IPS-20b (cell line): ENCODE measurements around the gene ZSCAN25.
"Not testable (repeated sequence)": the region's sequence is repeated elsewhere in the genome, so short reads cannot be mapped to it uniquely, and the experiment has no call there.

Experiments
- H3K27ac ChIP-seq: one replicate; pipeline ENCODE4 v1.5.1; 2013; ENCODE audit warnings: low read length
- H3K27me3 ChIP-seq: 2 replicates; pipeline ENCODE4 v1.6.1; 2013; ENCODE audit warnings: mild to moderate bottlenecking, low read length, inconsistent platforms; ENCODE audit not compliant: insufficient read depth
- H3K36me3 ChIP-seq: 2 replicates; pipeline ENCODE4 v1.6.1; 2013; ENCODE audit warnings: low read depth, mild to moderate bottlenecking, inconsistent platforms, low read length, moderate library complexity; ENCODE audit not compliant: insufficient read depth
- H3K4me1 ChIP-seq: 2 replicates; pipeline ENCODE4 v1.6.1; 2013; ENCODE audit warnings: mild to moderate bottlenecking, control low read depth, inconsistent platforms, low read length, moderate library complexity; ENCODE audit not compliant: insufficient read depth
- H3K4me3 ChIP-seq: 2 replicates; pipeline ENCODE4 v1.5.1; 2013; ENCODE audit warnings: mild to moderate bottlenecking, low read length, inconsistent platforms
- H3K9ac ChIP-seq: 2 replicates; pipeline ENCODE4 v1.6.1; 2013; ENCODE audit warnings: low read depth, mild to moderate bottlenecking, inconsistent platforms, low read length, moderate library complexity
- H3K9me3 ChIP-seq: 2 replicates; pipeline ENCODE4 v1.6.1; 2013; ENCODE audit warnings: mild to moderate bottlenecking, low read depth, low read length, inconsistent platforms; ENCODE audit not compliant: insufficient read depth

Gene ZSCAN25

DNA sequence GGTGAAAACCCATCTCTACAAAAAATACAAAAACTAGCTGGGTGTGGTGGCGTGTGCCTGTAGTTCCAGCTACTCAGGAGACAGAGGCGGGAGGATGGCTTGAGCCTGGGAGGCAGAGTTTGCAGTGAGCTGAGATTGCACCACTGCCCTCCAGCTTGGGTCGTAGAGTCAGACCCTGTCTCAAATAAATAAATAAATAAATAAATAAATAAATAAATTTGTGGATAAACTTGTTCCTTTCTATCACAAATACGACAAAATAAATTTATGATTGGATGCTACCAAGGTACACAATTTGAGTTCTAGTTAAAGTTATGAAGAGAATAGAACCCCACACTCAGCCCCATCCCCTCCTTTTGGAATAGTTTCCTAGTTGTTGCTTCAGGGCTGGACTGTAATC is 36.5 kb downstream of the ZSCAN25 start:
- not testable (repeated sequence) for H3K4me1 ChIP-seq, H3K4me3 ChIP-seq, H3K27ac ChIP-seq, H3K27me3 ChIP-seq, H3K9ac ChIP-seq, H3K9me3 ChIP-seq, H3K36me3 ChIP-seq

DNA sequence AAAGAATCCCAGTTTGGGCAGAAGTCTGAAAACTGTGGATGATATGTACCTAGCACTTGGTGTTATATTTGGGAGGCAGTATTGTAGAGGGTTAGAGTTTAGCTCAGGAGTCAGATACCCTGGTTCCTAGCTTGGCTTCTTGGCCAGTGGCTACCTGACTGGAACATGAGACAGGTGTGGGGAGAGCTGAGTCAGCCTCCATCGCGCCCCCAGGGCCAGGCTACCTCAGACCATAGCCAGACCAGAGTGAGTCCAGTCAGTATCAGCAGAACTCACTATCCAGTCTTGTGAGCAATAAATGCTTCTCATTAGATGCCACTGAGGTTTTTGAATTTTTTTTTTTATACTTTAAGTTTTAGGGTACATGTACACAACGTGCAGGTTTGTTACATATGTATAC is 37.0 kb downstream of the ZSCAN25 start:
- no peaks in the 10 kb centered on the region for H3K4me1 ChIP-seq
- no peak overlapping the region for H3K9ac ChIP-seq
- H3K27ac ChIP-seq = no peak overlapping the region
- no peaks in the 10 kb centered on the region for H3K27me3 ChIP-seq
- H3K36me3 ChIP-seq = no peaks in the 10 kb centered on the region
- H3K9me3 ChIP-seq = no peaks in the 10 kb centered on the region
- H3K4me3 ChIP-seq = no peak overlapping the region

DNA sequence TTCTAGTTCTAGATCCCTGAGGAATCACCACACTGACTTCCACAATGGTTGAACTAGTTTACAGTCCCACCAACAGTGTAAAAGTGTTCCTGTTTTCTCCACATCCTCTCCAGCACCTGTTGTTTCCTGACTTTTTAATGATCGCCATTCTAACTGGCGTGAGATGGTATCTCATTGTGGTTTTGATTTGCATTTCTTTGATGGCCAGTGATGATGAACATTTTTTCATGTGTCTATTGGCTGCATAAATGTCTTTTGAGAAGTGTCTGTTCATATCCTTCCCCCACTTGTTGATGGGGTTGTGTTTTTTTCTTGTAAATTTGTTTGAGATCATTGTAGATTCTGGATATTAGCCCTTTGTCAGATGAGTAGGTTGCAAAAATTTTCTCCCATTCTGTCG is 37.9 kb downstream of the ZSCAN25 start:
- not testable (repeated sequence) for H3K36me3 ChIP-seq, H3K9ac ChIP-seq, H3K27me3 ChIP-seq, H3K27ac ChIP-seq, H3K4me3 ChIP-seq, H3K9me3 ChIP-seq, H3K4me1 ChIP-seq

DNA sequence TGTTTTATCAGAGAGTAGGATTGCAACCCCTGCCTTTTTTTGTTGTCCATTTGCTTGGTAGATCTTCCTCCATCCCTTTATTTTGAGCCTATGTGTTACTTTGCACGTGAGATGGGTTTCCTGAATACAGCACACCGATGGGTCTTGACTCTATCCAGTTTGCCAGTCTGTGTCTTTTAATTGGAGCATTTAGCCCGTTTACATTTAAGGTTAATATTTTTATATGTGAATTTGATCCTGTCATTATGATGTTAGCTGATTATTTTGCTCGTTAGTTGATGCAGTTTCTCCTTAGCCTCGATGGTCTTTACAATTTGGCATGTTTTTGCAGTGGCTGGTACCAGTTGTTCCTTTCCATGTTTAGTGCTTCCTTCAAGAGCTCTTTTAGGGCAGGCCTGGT is 41.1 kb downstream of the ZSCAN25 start:
- H3K4me1 ChIP-seq, H3K4me3 ChIP-seq, H3K27me3 ChIP-seq: not testable (repeated sequence)

DNA sequence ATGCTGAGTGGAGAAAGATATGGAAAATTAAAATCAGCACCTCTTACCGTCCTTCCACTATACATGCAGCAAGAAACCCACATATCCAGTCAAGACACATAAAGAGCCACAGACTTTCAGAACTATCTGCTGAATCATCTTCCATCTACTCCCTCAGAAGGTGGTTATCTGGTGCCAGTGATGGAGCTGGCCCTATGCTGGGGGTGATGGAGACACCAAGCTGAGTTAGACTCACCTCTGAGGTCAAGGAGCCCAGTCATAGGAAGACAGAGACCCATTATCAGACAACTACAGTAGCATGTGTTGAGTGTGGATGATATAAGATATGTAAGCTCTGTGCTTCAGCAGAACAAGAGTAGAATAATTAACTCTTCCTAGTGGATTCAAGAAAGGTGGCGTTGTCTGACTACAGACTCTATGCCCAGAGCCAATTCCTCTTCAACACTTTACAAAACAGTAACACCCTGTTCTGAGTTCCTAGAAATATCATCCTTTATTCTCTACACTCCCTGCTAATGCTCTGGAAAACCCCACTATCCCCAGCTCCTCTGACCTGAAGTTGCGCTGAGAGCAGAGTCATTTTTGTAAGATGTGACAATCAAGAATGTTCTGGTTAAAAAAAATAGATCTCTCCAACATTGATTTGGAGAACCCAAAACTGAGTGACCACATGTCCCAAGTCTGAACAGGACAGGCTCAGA is 48.7 kb downstream of the ZSCAN25 start:
- Histone ChIP-seq H3K9ac (no peak overlapping the region), H3K36me3 (0 out of 2 replicates have a peak, but pooled peaks cover under 1% of the 10 kb centered on the region), H3K4me1 (no peaks in the 10 kb centered on the region), H3K4me3 (no peak overlapping the region), H3K27me3 (no peaks in the 10 kb centered on the region), H3K9me3 (peaks cover 4% of the 10 kb centered on the region), H3K27ac (no peak overlapping the region)

More for the DNA sequence above, 41.1 kb downstream of the ZSCAN25 start:
- not testable (repeated sequence) for H3K9ac ChIP-seq, H3K27ac ChIP-seq, H3K9me3 ChIP-seq, H3K36me3 ChIP-seq

DNA sequence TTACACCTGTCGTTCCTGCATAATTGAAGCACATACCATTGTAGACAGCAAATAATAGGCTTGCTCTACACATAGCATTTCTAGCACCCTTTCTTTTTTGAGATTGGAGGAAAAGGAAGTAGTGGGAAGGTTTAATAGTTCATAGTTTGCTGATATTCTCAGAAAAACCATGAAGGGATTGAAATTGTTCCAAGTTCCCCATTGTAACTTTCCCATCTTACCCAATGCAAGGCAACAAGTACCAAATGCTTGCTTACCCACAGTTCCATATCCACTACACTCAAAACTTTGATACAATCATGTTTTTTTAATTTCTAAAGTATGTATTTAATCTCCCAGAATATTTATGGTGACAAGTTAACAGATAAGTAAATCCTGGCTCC is 49.3 kb downstream of the ZSCAN25 start:
- no peaks in the 10 kb centered on the region for H3K4me1 ChIP-seq
- no peak overlapping the region for H3K9ac ChIP-seq
- no peak overlapping the region for H3K4me3 ChIP-seq
- H3K9me3 ChIP-seq = no peaks in the 10 kb centered on the region
- no peaks in the 10 kb centered on the region for H3K36me3 ChIP-seq
- H3K27me3 ChIP-seq = no peaks in the 10 kb centered on the region
- no peak overlapping the region for H3K27ac ChIP-seq

GRCh38 chr7:99667179-99667578 is 50.4 kb downstream of the ZSCAN25 start:
- Histone ChIP-seq H3K36me3 (no peaks in the 10 kb centered on the region), H3K27me3 (no peaks in the 10 kb centered on the region), H3K4me1 (no peaks in the 10 kb centered on the region), H3K9ac (no peak overlapping the region), H3K9me3 (no peaks in the 10 kb centered on the region), H3K4me3 (no peak overlapping the region), H3K27ac (no peak overlapping the region)

- H3K36me3 ChIP-seq = no peaks in the 10 kb centered on the region
- no peaks in the 10 kb centered on the region for H3K27me3 ChIP-seq
- H3K4me3 ChIP-seq = no peak overlapping the region
- no peak overlapping the region for H3K9ac ChIP-seq
- no peak overlapping the region for H3K27ac ChIP-seq
- H3K9me3 ChIP-seq = no peaks in the 10 kb centered on the region
- no peaks in the 10 kb centered on the region for H3K4me1 ChIP-seq
These were observed 51.8 kb downstream of the ZSCAN25 start for GRCh38 chr7:99668541-99668940.

GRCh38 chr7:99669782-99670181 is 53.0 kb downstream of the ZSCAN25 start:
- Histone ChIP-seq H3K9me3 (no peaks in the 10 kb centered on the region), H3K9ac (no peak overlapping the region), H3K27ac (no peak overlapping the region), H3K4me1 (no peaks in the 10 kb centered on the region), H3K4me3 (no peak overlapping the region), H3K36me3 (no peaks in the 10 kb centered on the region), H3K27me3 (no peaks in the 10 kb centered on the region)

- Histone ChIP-seq H3K4me1 (no peaks in the 10 kb centered on the region), H3K36me3 (no peaks in the 10 kb centered on the region), H3K27ac (no peak overlapping the region), H3K27me3 (no peaks in the 10 kb centered on the region), H3K9ac (no peak overlapping the region), H3K9me3 (no peaks in the 10 kb centered on the region), H3K4me3 (no peak overlapping the region)
These were observed 55.8 kb downstream of the ZSCAN25 start for GRCh38 chr7:99672573-99672972.

- no peaks in the 10 kb centered on the region for H3K4me1 ChIP-seq
These were observed 58.4 kb downstream of the ZSCAN25 start for GRCh38 chr7:99674995-99675742.

DNA sequence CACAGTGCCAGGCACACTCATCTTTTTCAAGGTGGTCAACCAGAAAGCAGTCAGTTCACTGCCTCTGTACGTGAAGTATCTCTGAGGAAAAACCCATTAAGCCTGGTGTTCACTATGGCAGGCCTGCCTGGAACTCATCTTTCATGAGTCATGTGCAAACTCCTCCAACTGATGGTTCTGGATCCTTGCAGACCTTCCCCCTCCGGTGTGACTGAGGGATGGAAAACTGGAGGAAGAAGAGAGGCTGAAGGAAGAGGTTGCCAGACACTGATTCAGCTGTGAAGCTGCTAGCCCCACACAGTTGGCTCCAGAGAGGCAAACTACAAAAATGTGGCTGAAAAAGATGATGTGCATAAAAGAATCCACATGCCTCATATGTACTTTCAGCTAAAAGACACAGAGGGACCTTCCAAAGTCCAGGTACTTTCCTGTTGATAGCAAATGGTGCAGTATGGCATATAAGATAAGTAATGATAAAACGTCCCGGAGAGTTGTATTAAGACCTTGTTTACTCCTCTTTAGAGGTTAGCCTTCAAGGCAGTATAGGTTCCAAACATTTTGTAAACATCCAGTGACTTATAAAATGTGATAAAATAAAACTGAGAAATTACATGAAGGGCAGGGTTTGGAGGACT is 60.4 kb downstream of the ZSCAN25 start:
- Histone ChIP-seq H3K9me3 (no peaks in the 10 kb centered on the region), H3K36me3 (no peaks in the 10 kb centered on the region), H3K27ac (no peak overlapping the region), H3K4me1 (no peaks in the 10 kb centered on the region), H3K4me3 (no peak overlapping the region), H3K9ac (no peak overlapping the region), H3K27me3 (no peaks in the 10 kb centered on the region)

More at GRCh38 chr7:99674995-99675742, 58.4 kb downstream of the ZSCAN25 start:
- Histone ChIP-seq H3K27me3 (no peaks in the 10 kb centered on the region), H3K36me3 (no peaks in the 10 kb centered on the region), H3K27ac (no peak overlapping the region), H3K9ac (no peak overlapping the region), H3K4me3 (no peak overlapping the region), H3K9me3 (no peaks in the 10 kb centered on the region)
